ENCODE data around the gene SPTB. TPM values are rescaled to one million over a fixed set of nuclear protein-coding genes. Genes with fewer than 3 reads are reported as not detected.

The SPTB gene
- total and polyA plus RNA-seq, 8 donors, result under 0.01 to 3.5 (median 0.55) TPM; not detected in 2

DNA sequence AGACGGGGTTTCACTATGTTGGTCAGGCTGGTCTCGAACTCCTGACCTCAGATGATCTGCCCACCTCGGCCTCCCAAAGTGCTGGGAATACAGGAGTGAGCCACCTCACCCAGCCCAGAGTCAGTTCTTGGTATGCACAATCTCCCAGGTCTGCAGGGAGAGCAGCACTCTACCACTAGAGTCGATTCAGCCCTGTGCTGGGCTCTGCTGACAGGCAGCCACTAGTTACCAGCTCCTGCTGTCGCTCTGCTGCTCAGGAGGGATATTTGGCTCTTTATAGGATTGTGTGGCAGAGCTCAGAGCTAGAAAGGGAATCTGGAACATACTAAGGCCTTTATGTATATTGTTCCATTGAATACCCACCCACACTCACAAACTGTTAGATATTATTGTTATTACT is 44.3 kb downstream of the SPTB start:
- no peak for TF ChIP-seq POLR2A (IDR thresholded peaks at IDR 0.05)
- TF ChIP-seq POLR2AphosphoS5 (IDR thresholded peaks at IDR 0.05), result no peak
- TF ChIP-seq, protein P1, sequence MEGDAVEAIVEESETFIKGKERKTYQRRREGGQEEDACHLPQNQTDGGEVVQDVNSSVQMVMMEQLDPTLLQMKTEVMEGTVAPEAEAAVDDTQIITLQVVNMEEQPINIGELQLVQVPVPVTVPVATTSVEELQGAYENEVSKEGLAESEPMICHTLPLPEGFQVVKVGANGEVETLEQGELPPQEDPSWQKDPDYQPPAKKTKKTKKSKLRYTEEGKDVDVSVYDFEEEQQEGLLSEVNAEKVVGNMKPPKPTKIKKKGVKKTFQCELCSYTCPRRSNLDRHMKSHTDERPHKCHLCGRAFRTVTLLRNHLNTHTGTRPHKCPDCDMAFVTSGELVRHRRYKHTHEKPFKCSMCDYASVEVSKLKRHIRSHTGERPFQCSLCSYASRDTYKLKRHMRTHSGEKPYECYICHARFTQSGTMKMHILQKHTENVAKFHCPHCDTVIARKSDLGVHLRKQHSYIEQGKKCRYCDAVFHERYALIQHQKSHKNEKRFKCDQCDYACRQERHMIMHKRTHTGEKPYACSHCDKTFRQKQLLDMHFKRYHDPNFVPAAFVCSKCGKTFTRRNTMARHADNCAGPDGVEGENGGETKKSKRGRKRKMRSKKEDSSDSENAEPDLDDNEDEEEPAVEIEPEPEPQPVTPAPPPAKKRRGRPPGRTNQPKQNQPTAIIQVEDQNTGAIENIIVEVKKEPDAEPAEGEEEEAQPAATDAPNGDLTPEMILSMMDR (IDR thresholded peaks at IDR 0.05), result no peak
- no peak for TF ChIP-seq EP300 (IDR thresholded peaks at IDR 0.05)
- intact Hi-C loops (cut with DNase I; ENCODE audit: low total_unique reads), result no loop called here
- Histone ChIP-seq H3K36me3 (no peaks in the 10 kb centered on the region), H3K4me3 (no peak overlapping the region), H3K27ac (no peak overlapping the region), H3K4me1 (no peaks in the 10 kb centered on the region), H3K9me3 (no peaks in the 10 kb centered on the region), H3K27me3 (peaks cover 0 to 11% (median 3%) of the 10 kb centered on the region in 3 donors)
- WGBS, 5 donors, result 77 to 90% (median 79%) methylated on average over 4 to 5 of the region's 5 CpGs
- no peak for DNase-seq

DNA sequence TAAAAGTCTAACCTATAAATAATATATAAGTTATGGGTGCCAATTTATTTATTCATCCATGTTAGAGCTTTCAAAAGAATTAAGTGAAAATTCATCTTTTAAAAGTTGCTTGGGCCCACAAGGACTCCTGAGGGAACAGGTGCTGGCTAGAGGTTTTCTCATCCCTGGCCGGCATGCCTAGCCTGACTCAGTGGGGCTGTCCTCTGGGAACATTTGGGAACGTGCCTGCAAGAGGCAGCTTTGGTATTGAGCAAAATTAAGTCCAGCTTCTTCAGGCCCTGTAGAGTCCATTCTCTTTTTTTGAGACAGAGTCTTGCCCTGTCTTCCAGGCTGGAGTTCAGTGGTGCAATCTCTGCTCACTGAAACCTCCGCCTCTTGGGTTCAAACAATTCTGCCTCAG is 44.7 kb downstream of the SPTB start:
- Histone ChIP-seq H3K4me3 (no peak overlapping the region), H3K27ac (no peak overlapping the region), H3K27me3 (peaks cover 0 to 11% (median 3%) of the 10 kb centered on the region in 3 donors), H3K36me3 (no peaks in the 10 kb centered on the region), H3K9me3 (no peaks in the 10 kb centered on the region), H3K4me1 (no peaks in the 10 kb centered on the region)
- intact Hi-C loops (cut with DNase I; ENCODE audit: low total_unique reads), result no loop called here
- no peak for DNase-seq
- TF ChIP-seq EP300 (IDR thresholded peaks at IDR 0.05), result no peak
- no peak for TF ChIP-seq POLR2A (IDR thresholded peaks at IDR 0.05)
- TF ChIP-seq, protein P1 (IDR thresholded peaks at IDR 0.05), result no peak
- TF ChIP-seq POLR2AphosphoS5 (IDR thresholded peaks at IDR 0.05), result no peak
- WGBS, 5 donors, result 63 to 77% (median 74%) methylated on average over 3 of the region's 3 CpGs

DNA sequence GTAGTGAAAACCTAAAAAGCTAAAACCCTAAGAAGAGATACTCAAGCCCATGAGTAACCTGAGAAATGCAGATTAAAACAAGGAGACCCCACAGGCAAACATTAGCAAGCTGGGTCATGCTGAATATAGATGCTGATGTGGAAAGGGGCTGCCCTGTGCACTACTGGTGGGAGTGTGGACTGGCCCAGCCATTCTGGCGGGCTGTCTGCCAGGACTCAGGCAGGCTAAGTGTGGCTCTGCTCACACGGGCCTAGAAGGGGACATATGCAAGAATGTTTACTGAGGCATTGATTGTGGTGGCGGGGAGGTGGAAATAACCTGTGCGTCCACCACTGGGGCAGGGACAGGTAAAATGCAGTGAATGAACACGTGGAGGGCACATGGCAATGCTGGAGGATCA is 48.3 kb downstream of the SPTB start:
- no peak for DNase-seq
- no peak for TF ChIP-seq POLR2A (IDR thresholded peaks at IDR 0.05)
- TF ChIP-seq, protein P1 (IDR thresholded peaks at IDR 0.05), result no peak
- TF ChIP-seq POLR2AphosphoS5 (IDR thresholded peaks at IDR 0.05), result no peak
- TF ChIP-seq EP300 (IDR thresholded peaks at IDR 0.05), result no peak

DNA sequence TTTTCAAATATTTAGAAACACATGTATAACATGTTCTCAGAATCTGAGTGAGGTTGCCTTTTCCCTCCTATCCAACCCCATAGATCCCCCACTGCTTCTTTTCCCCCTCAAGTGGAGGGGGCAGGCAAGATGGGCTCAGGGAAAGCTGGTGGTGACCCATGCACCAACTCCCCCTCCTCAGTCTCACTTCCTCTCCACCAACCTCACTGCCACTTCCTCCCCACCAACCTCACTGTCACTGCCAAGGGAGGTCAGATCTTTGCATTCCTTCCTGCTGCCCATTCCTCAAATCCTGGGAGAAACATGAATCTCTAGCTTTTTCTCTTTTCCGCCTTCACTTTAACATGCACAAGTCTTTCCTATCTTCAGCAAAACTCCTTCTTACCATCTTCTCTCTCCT is 48.7 kb downstream of the SPTB start:
- WGBS, 5 donors, result 87 to 97% (median 94%) methylated on average over 1 of the region's 1 CpG
- no peaks in the 10 kb centered on the region for H3K9me3 ChIP-seq
- no peak for DNase-seq
- H3K4me3 ChIP-seq, result no peak overlapping the region
- intact Hi-C loops (cut with DNase I; ENCODE audit: low total_unique reads), result no loop called here
- no peaks in the 10 kb centered on the region for H3K4me1 ChIP-seq
- no peaks in the 10 kb centered on the region for H3K36me3 ChIP-seq
- TF ChIP-seq POLR2A (IDR thresholded peaks at IDR 0.05) (no peak), EP300 (IDR thresholded peaks at IDR 0.05) (no peak), POLR2AphosphoS5 (IDR thresholded peaks at IDR 0.05) (no peak)
- TF ChIP-seq, protein P1 (IDR thresholded peaks at IDR 0.05), result no peak
- H3K27ac ChIP-seq, result no peak overlapping the region
- H3K27me3 ChIP-seq, result peaks cover 0 to 5% (median 0%) of the 10 kb centered on the region in 3 donors

More for the DNA sequence above, 48.3 kb downstream of the SPTB start:
- Histone ChIP-seq H3K4me3 (no peak overlapping the region), H3K36me3 (no peaks in the 10 kb centered on the region), H3K4me1 (no peaks in the 10 kb centered on the region), H3K27me3 (peaks cover 0 to 5% (median 0%) of the 10 kb centered on the region in 3 donors), H3K9me3 (no peaks in the 10 kb centered on the region), H3K27ac (no peak overlapping the region)
- 68 to 77% (median 72%) methylated on average over 5 of the region's 5 CpGs for WGBS, 5 donors
- intact Hi-C loops (cut with DNase I; ENCODE audit: low total_unique reads), result no loop called here
